Lung microvascular endothelial cell (primary cell): Measurements from ENCODE around the gene MGRN1. TPM values are rescaled to one million over a fixed set of nuclear protein-coding genes. Genes with fewer than 3 reads are reported as not detected.
A peak's percentile ranks its signal among the peaks of the same experiment; 100 is the strongest.

Experiments
- DNase-seq, 2 donors: peaks; one replicate each; pipeline versions ENCODE4 v3.0.0 to v3.0.0-alpha.2; 2010; ENCODE audit warnings: low read depth in 2 of 2
- total RNA-seq: library from RNA; depleted of rRNA; stranded (reverse); fragments of >200 nt; gene quantifications from 2 replicates; pipeline ENCODE4 v1.2.1, GENCODE V29; 2014

MGRN1 gene
- total RNA-seq, 1 donor from 2014 or later: 18.3 TPM

DNA sequence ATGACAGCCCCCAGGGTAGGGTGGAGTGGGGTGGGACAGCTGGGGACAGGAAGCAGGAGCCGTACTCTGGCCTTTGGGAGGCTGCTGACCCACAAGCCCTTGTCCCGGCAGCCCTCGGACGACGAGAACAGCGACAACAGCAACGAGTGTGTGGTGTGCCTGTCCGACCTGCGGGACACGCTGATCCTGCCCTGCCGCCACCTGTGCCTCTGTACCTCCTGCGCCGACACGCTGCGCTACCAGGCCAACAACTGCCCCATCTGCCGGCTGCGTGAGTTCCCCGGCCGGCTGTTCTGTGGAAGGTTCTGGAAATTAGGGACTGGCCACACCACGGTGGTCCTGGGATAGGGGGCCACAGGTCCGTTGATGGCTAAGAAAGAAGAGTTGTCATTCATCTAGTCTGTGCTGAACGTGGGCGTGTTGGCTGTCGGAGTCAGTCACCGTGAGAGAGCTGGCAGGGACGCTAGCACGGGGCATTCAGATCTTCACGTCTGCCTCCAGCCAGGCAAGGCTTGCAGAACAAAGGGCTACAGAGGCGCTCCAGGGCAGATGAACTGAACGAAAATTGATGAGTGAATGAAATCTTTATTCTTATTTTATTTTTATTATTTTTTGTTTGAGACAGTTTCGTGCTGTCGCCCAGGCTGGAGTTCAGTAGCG lies 48.9 kb downstream of the MGRN1 start:
- DNase-seq: no peak

- no peak for DNase-seq
These were observed 50.4 kb downstream of the MGRN1 start for GRCh38 chr16:4674926-4675530.

- DNase-seq: no peak
These were observed 51.5 kb downstream of the MGRN1 start for GRCh38 chr16:4675864-4676786.

GRCh38 chr16:4676831-4677230 lies 52.2 kb downstream of the MGRN1 start:
- no peak for DNase-seq

DNA sequence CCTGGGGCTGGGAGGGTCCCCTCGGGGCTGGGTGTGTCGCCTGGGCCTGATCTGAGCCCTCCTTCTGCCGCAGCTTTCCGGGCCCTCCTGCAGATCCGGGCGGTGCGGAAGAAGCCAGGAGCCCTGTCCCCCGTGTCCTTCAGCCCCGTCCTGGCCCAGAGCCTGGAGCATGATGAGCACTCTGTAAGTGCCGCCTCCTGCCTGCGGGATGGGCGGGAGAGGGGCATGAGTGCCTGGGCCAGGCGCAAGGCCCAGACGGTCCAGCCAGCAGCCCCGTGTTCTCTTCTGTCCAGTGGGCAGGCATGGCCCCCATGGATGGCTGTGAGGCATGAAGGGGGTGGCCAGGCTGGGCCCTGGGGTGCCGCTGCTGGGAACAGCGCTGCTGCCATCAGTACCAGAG lies 52.8 kb downstream of the MGRN1 start:
- DNase-seq: no peak

DNA sequence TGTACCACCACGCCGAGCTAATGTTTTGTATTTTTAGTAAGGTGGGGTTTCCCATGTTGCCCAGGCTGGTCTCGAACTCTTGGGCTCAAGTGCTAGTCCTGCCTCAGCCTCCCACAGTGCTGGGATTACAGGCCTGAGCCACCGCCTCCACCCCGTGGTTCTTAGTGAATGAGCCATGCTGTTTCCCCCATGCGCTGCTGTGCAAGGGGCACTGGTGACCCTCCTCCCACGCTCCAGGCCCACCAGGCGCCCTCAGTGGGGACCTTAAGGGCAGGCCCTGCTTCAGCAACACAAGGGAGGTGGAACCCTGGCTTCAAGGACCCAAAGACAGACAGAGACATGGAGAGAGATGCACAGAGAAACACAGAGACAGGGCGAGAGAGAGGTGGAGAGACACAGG lies 53.4 kb downstream of the MGRN1 start:
- DNase-seq: no peak

GRCh38 chr16:4678596-4678995 lies 54.0 kb downstream of the MGRN1 start:
- DNase-seq: no peak

- peak in 1 of 2 donors; percentile 24 for DNase-seq
These were observed 54.7 kb downstream of the MGRN1 start for GRCh38 chr16:4679156-4679849.

GRCh38 chr16:4679850-4680636 lies 55.4 kb downstream of the MGRN1 start:
- peak; percentile 79 to 81 for DNase-seq

DNA sequence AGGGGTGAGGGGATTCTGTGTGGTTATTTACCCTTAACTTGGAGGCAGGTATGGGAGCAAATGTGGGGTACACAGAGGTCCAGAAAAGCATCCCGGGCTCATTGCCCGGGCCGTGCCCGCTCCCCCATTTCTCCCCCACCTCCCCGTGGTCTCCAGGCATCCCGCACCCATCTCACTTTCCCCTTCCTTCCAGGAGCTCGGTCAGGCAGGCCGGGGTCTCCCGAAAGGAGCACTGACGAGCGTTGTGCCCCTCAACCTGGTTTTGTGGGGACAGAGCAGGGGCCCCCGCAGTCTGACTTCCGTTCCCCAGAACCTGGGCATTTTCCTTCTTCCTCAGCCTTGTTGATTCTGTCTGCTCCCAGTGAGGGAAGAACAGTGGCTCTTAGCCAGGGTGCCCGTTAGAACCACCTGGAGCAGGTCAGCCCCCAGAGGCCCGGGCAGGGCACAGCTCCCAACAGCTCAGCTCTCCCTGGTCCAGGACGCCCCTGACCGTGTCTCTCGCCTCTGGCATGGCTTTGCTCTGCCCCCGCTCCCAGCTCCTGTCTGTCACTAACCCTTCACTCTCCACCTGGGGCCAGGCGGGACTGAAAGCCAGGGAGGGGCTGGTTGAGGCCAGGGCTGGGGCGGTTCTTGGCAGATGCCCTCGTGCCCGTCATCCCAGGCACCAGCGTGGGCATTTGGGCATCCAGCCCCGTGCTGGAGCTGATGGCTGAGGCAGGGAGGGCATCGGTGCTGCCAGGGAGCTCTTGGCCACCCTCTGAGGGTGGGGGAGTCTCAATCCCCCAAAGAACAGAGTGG lies 56.2 kb downstream of the MGRN1 start:
- no peak for DNase-seq

GRCh38 chr16:4681471-4682083 lies 57.0 kb downstream of the MGRN1 start:
- no peak for DNase-seq

- no peak for DNase-seq
These were observed 57.5 kb downstream of the MGRN1 start for GRCh38 chr16:4682084-4682591.

DNA sequence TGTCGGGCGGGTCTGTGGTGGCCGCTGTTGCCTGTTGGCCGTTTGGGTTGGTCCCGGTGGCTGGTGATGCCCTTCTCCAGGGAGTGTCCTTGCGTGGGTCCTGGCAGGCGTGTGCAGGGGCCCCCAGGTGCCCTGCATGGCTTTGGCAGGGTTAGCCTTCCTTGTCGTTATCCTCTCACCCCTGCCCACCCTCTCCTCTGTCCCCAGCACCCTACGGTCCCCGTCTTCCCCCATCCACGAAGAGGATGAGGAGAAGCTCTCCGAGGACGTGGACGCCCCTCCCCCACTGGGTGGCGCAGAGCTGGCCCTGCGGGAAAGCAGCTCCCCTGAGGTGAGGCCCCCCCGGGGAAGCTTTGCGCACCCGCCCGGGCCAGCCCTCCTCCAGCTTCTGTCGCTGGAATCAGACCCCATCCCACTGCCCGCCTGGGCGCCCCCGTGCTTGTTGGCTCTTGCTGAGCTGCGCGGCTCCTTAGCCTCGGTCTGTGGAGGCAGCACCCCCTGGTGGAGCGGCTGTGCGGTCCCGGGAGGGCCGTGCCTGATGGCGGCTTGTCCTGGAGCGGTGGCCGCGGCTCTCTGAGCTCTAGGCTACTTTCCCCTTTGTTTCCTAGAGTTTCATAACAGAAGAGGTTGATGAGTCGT lies 58.1 kb downstream of the MGRN1 start:
- peak; percentile 43 to 54 for DNase-seq

DNA sequence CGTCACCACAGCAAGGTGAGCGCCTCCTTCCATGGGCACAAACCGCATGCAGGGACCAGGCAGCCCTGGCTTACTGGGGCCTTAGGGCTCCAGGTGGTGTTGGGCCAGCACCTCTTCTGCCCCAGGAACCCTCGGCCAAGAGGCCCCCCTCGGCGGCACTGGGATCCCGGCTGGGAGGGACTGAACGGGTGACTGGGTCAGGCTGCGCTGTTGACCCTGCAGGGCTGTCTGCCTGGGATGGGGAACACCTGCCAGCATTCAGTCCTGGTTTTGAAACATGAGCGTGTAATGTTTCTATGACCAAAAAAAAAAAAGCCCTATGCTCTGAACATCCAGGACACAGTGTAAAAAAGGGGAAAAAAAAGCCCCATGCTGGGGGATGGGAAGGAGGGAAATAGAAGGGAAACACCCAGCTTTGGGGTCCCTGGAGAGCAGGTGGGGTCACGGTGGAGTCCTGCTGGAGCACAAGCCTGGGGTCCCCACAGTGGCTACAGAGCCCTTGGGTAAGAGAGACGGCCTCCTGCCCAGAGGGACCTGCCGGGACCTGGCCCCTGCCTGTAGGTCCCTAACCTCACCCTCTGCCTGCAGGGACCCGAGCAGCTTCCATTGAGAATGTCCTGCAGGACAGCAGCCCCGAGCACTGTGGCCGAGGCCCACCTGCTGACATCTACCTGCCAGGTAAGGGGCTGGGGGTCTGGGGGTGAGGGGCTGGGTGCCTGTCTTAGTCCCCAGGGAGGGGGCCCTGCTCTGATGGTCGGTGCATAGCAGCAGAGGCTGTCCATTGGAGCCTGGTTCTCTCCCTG lies 58.8 kb downstream of the MGRN1 start:
- DNase-seq: no peak

DNA sequence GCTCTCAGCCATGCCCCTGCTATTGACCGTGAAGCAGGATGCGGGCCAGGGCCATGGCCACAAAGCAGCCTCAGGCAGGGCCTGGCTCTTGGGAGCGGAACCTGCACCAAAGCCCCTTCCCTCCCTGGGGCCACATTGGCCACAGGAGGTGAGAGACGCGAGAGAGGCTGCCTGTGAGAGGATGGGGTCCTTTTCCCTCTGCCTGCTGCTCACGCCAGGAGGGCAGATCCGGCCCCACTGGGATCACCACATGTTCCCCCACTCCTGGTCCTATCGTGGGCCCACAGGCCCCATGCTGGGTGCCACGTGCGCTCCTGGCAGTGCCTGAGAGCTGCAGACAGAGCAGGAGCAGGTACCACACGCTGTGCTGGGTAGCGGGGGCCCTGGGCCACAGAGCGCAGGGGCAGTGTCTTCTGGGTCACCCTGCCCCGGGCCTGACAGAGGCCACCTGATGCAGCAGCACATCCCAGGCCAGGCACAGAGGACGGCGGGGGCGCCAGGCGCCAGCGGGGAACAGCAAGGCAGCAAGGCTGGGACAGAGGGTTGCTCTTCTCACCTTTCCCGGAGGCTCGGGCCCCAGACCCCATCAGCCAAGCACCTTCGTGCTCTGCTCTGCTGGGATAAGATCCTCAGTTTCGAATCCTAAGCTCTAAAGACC lies 59.6 kb downstream of the MGRN1 start:
- no peak for DNase-seq

DNA sequence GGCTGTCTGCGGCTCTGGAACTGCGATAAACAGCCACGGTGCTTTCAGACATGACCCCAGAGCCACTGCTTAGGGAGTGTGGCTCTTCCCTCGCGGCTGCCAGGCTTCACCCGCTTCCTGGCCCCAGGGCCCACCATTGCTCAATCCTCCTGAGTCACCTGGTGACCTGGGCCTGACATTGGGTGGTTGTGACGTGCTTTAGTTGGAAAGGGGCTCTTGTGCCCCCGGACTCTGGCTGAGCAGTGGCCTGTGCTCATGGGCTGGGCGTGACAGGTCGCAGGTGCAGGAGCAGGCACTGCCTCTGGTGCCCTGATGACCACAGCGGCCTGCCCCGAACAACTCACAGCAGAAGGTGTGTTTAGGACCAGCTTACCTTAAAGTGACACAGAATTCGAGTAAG lies 60.1 kb downstream of the MGRN1 start:
- no peak for DNase-seq

DNA sequence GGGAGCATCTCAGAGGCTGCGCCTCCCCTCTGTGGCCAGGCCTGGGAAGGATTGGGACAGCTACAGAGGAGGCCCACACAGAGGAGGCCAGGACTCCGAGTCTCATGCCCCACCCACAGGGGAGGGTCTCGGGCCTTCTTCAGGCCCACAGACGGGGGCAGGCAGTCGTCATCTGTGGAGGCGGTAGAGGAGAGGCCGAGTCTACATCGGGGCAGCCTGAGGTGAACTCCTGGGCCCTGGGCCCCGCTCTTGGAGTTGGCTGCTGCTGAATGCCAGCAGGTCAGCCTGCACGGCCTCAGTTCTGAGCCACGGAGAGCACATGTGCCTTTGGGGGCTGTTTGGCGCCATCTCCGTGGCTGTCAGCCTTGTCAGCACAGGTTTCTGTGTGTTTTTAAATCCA lies 60.7 kb downstream of the MGRN1 start:
- no peak for DNase-seq
